Measurements from ENCODE around the gene TRDMT1. TPM values are rescaled to one million over a fixed set of nuclear protein-coding genes. Genes with fewer than 3 reads are reported as not detected.

TRDMT1 gene
- total RNA-seq, 1 experiment from 2014 or later, result 8.3 TPM

DNA sequence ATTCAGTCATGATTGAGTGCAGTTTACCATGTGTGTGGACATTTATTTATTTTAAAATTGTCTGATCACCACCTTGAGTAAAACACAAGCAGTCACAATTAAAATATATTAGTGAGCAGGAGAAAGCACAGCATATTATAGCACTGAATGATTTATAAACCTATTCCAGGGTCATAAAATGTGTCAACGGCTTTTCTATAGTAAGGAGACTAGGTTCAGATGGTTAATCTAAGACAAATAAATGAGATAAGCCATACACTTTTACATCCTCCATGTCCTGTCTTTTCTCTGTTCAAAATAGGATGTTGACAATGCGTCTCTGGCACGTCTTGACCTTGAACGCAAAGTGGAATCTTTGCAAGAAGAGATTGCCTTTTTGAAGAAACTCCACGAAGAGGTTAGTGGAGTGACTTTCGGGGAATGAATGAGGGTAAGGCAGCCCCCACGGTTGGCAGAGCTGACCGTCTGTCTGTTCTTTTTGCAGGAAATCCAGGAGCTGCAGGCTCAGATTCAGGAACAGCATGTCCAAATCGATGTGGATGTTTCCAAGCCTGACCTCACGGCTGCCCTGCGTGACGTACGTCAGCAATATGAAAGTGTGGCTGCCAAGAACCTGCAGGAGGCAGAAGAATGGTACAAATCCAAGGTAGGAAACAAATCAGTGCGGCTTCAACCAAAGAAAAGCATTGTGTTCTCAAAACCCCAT, 32.0 kb upstream of the TRDMT1 start:
- Histone ChIP-seq H3K9ac (ENCODE audit: low read length) (no peak overlapping the region), H3K9me2 (replicated peaks; ENCODE audit: insufficient read depth, low read length) (no peaks in the 10 kb centered on the region), H2AFZ (ENCODE audit: low read length) (no peak overlapping the region), H3K36me3 (ENCODE audit: insufficient read depth, low read length) (no peaks in the 10 kb centered on the region), H3K4me3 (ENCODE audit: low read length) (no peak overlapping the region), H3K4me1 (ENCODE audit: low read length) (peaks cover 19% of the 10 kb centered on the region), H3K9me3 (ENCODE audit: low read length) (no peaks in the 10 kb centered on the region), H3K27ac (ENCODE audit: low read length) (no peak overlapping the region), H3K4me2 (ENCODE audit: low read depth, low read length, poor library complexity, severe bottlenecking) (no peak overlapping the region), H3K79me2 (ENCODE audit: low read length) (no peaks in the 10 kb centered on the region), H3K27me3 (ENCODE audit: low read length) (no peaks in the 10 kb centered on the region), H4K20me1 (ENCODE audit: insufficient read depth, low read depth, low read length) (no peaks in the 10 kb centered on the region)
- DNase-seq, result no peak

DNA sequence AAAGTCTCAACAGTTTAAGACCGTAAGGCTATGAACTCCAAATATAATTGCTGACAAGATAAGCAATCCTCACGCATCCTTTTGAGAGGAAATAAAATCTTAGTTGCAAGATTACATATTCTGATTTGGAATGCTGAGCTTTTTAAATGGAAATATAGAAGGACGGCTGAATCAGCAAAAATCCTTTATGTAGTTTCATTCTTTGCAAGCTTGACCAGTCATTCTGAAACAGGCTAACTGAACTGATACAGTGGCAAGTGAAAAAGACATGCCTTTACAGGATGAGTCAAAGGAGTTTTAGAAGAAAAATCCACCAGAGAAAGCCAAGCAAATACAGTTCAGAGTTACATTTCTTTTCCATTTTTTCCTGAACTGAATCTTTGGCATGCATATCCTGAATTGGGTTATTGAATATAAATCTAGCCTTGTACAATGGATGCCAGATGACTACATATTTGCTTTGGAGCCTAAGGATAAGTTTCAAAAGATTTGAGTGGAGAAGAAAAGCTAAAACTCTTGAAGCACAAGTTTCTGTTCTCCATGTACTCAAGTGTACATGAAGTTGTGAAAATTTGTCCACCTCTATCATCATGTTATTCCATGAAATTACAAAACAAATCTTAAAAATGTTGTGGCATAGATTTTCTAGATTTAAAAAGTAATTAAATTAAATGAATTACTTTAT, 30.9 kb upstream of the TRDMT1 start:
- Histone ChIP-seq H3K4me3 (ENCODE audit: low read length) (no peak overlapping the region), H3K79me2 (ENCODE audit: low read length) (no peaks in the 10 kb centered on the region), H3K9me2 (replicated peaks; ENCODE audit: insufficient read depth, low read length) (no peaks in the 10 kb centered on the region), H2AFZ (ENCODE audit: low read length) (no peak overlapping the region), H3K9ac (ENCODE audit: low read length) (no peak overlapping the region), H3K9me3 (ENCODE audit: low read length) (no peaks in the 10 kb centered on the region), H3K4me1 (ENCODE audit: low read length) (peaks cover 29% of the 10 kb centered on the region), H3K4me2 (ENCODE audit: low read depth, low read length, poor library complexity, severe bottlenecking) (no peak overlapping the region), H3K36me3 (ENCODE audit: insufficient read depth, low read length) (no peaks in the 10 kb centered on the region), H3K27ac (ENCODE audit: low read length) (no peak overlapping the region), H4K20me1 (ENCODE audit: insufficient read depth, low read depth, low read length) (no peaks in the 10 kb centered on the region), H3K27me3 (ENCODE audit: low read length) (no peaks in the 10 kb centered on the region)
- DNase-seq, result no peak

DNA sequence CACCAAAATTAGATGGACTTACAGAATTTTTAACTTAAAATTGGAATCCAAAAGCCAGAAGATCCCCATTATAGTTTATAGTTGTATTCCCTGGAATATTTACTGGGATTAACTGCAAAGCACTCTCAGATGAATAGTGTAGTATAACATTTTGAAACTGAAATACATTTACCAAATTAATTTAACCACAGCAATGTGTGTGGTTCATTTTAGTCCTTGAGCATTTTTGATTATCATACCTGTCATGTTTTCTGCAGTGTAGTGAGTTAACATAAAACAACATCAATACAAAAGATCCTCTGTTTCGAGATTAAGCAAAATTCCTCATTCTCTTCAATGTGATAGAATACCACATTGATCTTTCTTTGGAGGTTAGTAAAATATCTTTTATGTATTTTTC, 30.3 kb upstream of the TRDMT1 start:
- Histone ChIP-seq H3K79me2 (ENCODE audit: low read length) (no peaks in the 10 kb centered on the region), H3K4me2 (ENCODE audit: low read depth, low read length, poor library complexity, severe bottlenecking) (no peak overlapping the region), H3K9ac (ENCODE audit: low read length) (no peak overlapping the region), H3K27me3 (ENCODE audit: low read length) (no peaks in the 10 kb centered on the region), H3K27ac (ENCODE audit: low read length) (no peak overlapping the region), H3K4me3 (ENCODE audit: low read length) (no peak overlapping the region), H3K4me1 (ENCODE audit: low read length) (peaks cover 35% of the 10 kb centered on the region), H2AFZ (ENCODE audit: low read length) (no peak overlapping the region), H3K9me3 (ENCODE audit: low read length) (no peaks in the 10 kb centered on the region), H3K36me3 (ENCODE audit: insufficient read depth, low read length) (no peaks in the 10 kb centered on the region), H4K20me1 (ENCODE audit: insufficient read depth, low read depth, low read length) (no peaks in the 10 kb centered on the region), H3K9me2 (replicated peaks; ENCODE audit: insufficient read depth, low read length) (no peaks in the 10 kb centered on the region)
- no peak for DNase-seq

DNA sequence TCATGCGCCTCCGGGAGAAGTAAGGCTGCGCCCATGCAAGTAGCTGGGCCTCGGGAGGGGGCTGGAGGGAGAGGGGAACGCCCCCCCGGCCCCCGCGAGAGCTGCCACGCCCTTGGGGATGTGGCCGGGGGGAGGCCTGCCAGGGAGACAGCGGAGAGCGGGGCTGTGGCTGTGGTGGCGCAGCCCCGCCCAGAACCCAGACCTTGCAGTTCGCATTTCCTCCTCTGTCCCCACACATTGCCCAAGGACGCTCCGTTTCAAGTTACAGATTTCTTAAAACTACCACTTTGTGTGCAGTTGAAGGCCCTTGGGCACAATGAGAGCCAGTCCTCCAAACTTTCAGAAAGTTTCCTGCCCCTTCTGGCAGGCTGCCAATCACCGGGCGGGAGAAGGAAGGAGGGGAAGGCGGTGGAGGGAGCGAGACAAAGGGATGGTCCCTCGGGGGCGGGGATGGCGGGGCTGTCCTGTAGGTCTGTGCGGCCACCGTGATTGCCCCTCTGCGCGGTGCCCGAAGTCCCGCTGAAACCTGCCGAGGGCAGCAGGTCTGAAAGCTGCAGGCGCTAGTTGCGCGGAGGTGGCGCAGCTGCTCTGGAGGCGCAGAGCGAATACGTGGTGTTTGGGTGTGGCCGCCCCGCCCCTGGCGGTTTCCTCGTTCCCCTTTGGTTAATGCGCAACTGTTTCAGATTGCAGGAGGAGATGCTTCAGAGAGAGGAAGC, 28.7 kb upstream of the TRDMT1 start:
- peak overlapping the region; percentile 66 for H3K27ac ChIP-seq (ENCODE audit: low read length)
- peak overlapping the region; percentile 97 for H3K4me2 ChIP-seq (ENCODE audit: low read depth, low read length, poor library complexity, severe bottlenecking)
- peaks cover 35% of the 10 kb centered on the region for H3K4me1 ChIP-seq (ENCODE audit: low read length)
- no peaks in the 10 kb centered on the region for H3K9me2 ChIP-seq (replicated peaks; ENCODE audit: insufficient read depth, low read length)
- H3K27me3 ChIP-seq (ENCODE audit: low read length), result no peaks in the 10 kb centered on the region
- H3K36me3 ChIP-seq (ENCODE audit: insufficient read depth, low read length), result no peaks in the 10 kb centered on the region
- H3K9ac ChIP-seq (ENCODE audit: low read length), result peak overlapping the region; percentile 85
- peak; percentile 95 for DNase-seq
- H2AFZ ChIP-seq (ENCODE audit: low read length), result peak overlapping the region; percentile 99
- no peaks in the 10 kb centered on the region for H3K79me2 ChIP-seq (ENCODE audit: low read length)
- H3K9me3 ChIP-seq (ENCODE audit: low read length), result no peaks in the 10 kb centered on the region
- H4K20me1 ChIP-seq (ENCODE audit: insufficient read depth, low read depth, low read length), result no peaks in the 10 kb centered on the region
- H3K4me3 ChIP-seq (ENCODE audit: low read length), result peak overlapping the region; percentile 89

DNA sequence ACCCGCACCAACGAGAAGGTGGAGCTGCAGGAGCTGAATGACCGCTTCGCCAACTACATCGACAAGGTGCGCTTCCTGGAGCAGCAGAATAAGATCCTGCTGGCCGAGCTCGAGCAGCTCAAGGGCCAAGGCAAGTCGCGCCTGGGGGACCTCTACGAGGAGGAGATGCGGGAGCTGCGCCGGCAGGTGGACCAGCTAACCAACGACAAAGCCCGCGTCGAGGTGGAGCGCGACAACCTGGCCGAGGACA, 28.2 kb upstream of the TRDMT1 start:
- H3K4me2 ChIP-seq (ENCODE audit: low read depth, low read length, poor library complexity, severe bottlenecking), result peak overlapping the region; percentile 97
- H3K4me1 ChIP-seq (ENCODE audit: low read length), result peaks cover 35% of the 10 kb centered on the region
- H3K9ac ChIP-seq (ENCODE audit: low read length), result peak overlapping the region; percentile 85

DNA sequence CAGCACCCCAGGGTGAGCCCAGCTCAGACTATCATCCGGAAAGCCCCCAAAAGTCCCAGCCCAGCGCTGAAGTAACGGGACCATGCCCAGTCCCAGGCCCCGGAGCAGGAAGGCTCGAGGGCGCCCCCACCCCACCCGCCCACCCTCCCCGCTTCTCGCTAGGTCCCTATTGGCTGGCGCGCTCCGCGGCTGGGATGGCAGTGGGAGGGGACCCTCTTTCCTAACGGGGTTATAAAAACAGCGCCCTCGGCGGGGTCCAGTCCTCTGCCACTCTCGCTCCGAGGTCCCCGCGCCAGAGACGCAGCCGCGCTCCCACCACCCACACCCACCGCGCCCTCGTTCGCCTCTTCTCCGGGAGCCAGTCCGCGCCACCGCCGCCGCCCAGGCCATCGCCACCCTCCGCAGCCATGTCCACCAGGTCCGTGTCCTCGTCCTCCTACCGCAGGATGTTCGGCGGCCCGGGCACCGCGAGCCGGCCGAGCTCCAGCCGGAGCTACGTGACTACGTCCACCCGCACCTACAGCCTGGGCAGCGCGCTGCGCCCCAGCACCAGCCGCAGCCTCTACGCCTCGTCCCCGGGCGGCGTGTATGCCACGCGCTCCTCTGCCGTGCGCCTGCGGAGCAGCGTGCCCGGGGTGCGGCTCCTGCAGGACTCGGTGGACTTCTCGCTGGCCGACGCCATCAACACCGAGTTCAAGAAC, 27.7 kb upstream of the TRDMT1 start:
- no peak overlapping the region for H3K9ac ChIP-seq (ENCODE audit: low read length)
- peak overlapping the region; percentile 89; the same call in 1 of the 2 replicates for H3K4me3 ChIP-seq (ENCODE audit: low read length)
- no peak overlapping the region for H3K27ac ChIP-seq (ENCODE audit: low read length)
- no peak for DNase-seq
- no peaks in the 10 kb centered on the region for H3K9me2 ChIP-seq (replicated peaks; ENCODE audit: insufficient read depth, low read length)
- H3K4me2 ChIP-seq (ENCODE audit: low read depth, low read length, poor library complexity, severe bottlenecking), result peak overlapping the region; percentile 97
- no peaks in the 10 kb centered on the region for H3K36me3 ChIP-seq (ENCODE audit: insufficient read depth, low read length)
- no peaks in the 10 kb centered on the region for H4K20me1 ChIP-seq (ENCODE audit: insufficient read depth, low read depth, low read length)
- no peaks in the 10 kb centered on the region for H3K27me3 ChIP-seq (ENCODE audit: low read length)
- peaks cover 35% of the 10 kb centered on the region for H3K4me1 ChIP-seq (ENCODE audit: low read length)
- H3K9me3 ChIP-seq (ENCODE audit: low read length), result no peaks in the 10 kb centered on the region
- H2AFZ ChIP-seq (ENCODE audit: low read length), result no peak overlapping the region
- no peaks in the 10 kb centered on the region for H3K79me2 ChIP-seq (ENCODE audit: low read length)

More for the DNA sequence above, 28.2 kb upstream of the TRDMT1 start:
- Histone ChIP-seq H3K79me2 (ENCODE audit: low read length) (no peaks in the 10 kb centered on the region), H3K9me2 (replicated peaks; ENCODE audit: insufficient read depth, low read length) (no peaks in the 10 kb centered on the region), H3K36me3 (ENCODE audit: insufficient read depth, low read length) (no peaks in the 10 kb centered on the region), H3K27ac (ENCODE audit: low read length) (no peak overlapping the region), H3K9me3 (ENCODE audit: low read length) (no peaks in the 10 kb centered on the region), H3K4me3 (ENCODE audit: low read length) (peak overlapping the region; percentile 89), H3K27me3 (ENCODE audit: low read length) (no peaks in the 10 kb centered on the region), H4K20me1 (ENCODE audit: insufficient read depth, low read depth, low read length) (no peaks in the 10 kb centered on the region), H2AFZ (ENCODE audit: low read length) (peak overlapping the region; percentile 99)
- DNase-seq, result no peak

DNA sequence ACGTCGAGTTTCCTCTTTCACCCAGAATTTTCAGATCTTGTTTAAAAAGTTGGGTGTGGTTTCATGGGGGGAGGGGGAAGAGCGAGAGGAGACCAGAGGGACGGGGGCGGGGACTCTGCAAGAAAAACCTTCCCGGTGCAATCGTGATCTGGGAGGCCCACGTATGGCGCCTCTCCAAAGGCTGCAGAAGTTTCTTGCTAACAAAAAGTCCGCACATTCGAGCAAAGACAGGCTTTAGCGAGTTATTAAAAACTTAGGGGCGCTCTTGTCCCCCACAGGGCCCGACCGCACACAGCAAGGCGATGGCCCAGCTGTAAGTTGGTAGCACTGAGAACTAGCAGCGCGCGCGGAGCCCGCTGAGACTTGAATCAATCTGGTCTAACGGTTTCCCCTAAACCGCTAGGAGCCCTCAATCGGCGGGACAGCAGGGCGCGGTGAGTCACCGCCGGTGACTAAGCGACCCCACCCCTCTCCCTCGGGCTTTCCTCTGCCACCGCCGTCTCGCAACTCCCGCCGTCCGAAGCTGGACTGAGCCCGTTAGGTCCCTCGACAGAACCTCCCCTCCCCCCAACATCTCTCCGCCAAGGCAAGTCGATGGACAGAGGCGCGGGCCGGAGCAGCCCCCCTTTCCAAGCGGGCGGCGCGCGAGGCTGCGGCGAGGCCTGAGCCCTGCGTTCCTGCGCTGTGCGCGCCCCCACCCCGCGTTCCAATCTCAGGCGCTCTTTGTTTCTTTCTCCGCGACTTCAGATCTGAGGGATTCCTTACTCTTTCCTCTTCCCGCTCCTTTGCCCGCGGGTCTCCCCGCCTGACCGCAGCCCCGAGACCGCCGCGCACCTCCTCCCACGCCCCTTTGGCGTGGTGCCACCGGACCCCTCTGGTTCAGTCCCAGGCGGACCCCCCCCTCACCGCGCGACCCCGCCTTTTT, 26.9 kb upstream of the TRDMT1 start, which contains the start of gene VIM:
Gene VIM, plus strand, starts transcription at position 151 of the 925 bp plus-strand sequence. CDS start 1,182 bp downstream, outside the sequence.
- no peaks in the 10 kb centered on the region for H3K9me3 ChIP-seq (ENCODE audit: low read length)
- H3K9me2 ChIP-seq (replicated peaks; ENCODE audit: insufficient read depth, low read length), result no peaks in the 10 kb centered on the region
- no peak within 1 kb of the TSS for H2AFZ ChIP-seq (ENCODE audit: low read length)
- DNase-seq, result peak; percentile 70
- H3K27ac ChIP-seq (ENCODE audit: low read length), result no peak within 1 kb of the TSS
- peak within 1 kb of the TSS; percentile 44 for H3K9ac ChIP-seq (ENCODE audit: low read length)
- H3K79me2 ChIP-seq (ENCODE audit: low read length), result no peaks in the 10 kb centered on the region
- peak within 1 kb of the TSS; percentile 36; the same call in 1 of the 2 replicates for H3K4me3 ChIP-seq (ENCODE audit: low read length)
- no peaks in the 10 kb centered on the region for H3K27me3 ChIP-seq (ENCODE audit: low read length)
- no peaks in the 10 kb centered on the region for H4K20me1 ChIP-seq (ENCODE audit: insufficient read depth, low read depth, low read length)
- peaks cover 35% of the 10 kb centered on the region for H3K4me1 ChIP-seq (ENCODE audit: low read length)
- peak within 1 kb of the TSS; percentile 52 for H3K4me2 ChIP-seq (ENCODE audit: low read depth, low read length, poor library complexity, severe bottlenecking)
- H3K36me3 ChIP-seq (ENCODE audit: insufficient read depth, low read length), result no peaks in the 10 kb centered on the region
